Liver (tissue), 3 donors: ENCODE results near the gene STYX.

Source experiments
- SP1 ChIP-seq: IDR thresholded peaks from 2 replicates; pipeline ENCODE4 v1.6.1; 2018; ENCODE audit warnings: antibody characterized with exemption, mild to moderate bottlenecking
- YY1 ChIP-seq: IDR thresholded peaks from 2 replicates; pipeline ENCODE4 v1.6.1; 2016; ENCODE audit warnings: antibody characterized with exemption, mild to moderate bottlenecking
- TF ChIP-seq, protein P1 (sequence below): fragments of 150-350 bp; IDR thresholded peaks from 2 replicates; pipeline ENCODE4 v1.5.1; 2017; ENCODE audit warnings: improper control_type of control experiment, low read depth, low read length; ENCODE audit not compliant: missing input control
- TF ChIP-seq, protein P2 (sequence below): IDR thresholded peaks from 2 replicates; pipeline ENCODE4 v1.6.1; 2016; ENCODE audit warnings: antibody characterized with exemption
- donor health status: healthy.
- donor health status: healthy.

DNA sequence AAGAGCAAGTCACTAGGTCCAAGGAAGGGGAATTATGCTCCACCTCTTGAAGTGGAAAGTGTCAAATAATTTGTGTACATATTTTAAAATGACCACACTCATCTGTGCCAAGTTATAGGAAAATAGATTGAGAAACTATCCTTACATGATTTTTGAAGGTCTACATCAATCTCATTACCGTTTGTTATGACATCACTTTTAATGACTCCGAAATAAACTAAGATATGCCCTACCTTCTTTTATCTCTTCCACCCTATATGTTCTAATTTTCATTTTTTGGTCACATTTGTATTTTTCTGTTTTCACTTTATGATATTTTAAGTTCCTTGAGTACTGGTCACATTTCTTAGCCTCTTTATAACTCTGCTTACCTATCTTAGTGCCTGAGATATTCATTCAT, 26.3 kb upstream of the STYX start:
- TF ChIP-seq, protein P1, sequence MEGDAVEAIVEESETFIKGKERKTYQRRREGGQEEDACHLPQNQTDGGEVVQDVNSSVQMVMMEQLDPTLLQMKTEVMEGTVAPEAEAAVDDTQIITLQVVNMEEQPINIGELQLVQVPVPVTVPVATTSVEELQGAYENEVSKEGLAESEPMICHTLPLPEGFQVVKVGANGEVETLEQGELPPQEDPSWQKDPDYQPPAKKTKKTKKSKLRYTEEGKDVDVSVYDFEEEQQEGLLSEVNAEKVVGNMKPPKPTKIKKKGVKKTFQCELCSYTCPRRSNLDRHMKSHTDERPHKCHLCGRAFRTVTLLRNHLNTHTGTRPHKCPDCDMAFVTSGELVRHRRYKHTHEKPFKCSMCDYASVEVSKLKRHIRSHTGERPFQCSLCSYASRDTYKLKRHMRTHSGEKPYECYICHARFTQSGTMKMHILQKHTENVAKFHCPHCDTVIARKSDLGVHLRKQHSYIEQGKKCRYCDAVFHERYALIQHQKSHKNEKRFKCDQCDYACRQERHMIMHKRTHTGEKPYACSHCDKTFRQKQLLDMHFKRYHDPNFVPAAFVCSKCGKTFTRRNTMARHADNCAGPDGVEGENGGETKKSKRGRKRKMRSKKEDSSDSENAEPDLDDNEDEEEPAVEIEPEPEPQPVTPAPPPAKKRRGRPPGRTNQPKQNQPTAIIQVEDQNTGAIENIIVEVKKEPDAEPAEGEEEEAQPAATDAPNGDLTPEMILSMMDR, result no peak
- TF ChIP-seq YY1 (no peak), SP1 (no peak)
- TF ChIP-seq, protein P2, sequence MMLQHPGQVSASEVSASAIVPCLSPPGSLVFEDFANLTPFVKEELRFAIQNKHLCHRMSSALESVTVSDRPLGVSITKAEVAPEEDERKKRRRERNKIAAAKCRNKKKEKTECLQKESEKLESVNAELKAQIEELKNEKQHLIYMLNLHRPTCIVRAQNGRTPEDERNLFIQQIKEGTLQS, result no peak
